Fibroblast of lung (primary cell): ENCODE measurements around the gene B4GAT1. TPM values are rescaled to one million over a fixed set of nuclear protein-coding genes. Genes with fewer than 3 reads are reported as not detected.

Experiments
- DNase-seq, 2 donors: peaks; one replicate each; pipeline versions ENCODE4 v3.0.0 to v3.0.0-alpha.2; 2010; ENCODE audit warnings: low read depth in 2 of 2
- H2AFZ ChIP-seq: 2 replicates; pipeline ENCODE4 v1.5.1; 2012; ENCODE audit warnings: low read length, control low read depth, inconsistent platforms
- H3K27ac ChIP-seq: 2 replicates; pipeline ENCODE4 v1.5.1; 2011; ENCODE audit warnings: low read length, control low read depth; ENCODE audit not compliant: insufficient read depth
- H3K27me3 ChIP-seq: 2 replicates; pipeline ENCODE4 v1.5.1; 2011; ENCODE audit warnings: mild to moderate bottlenecking, low read length; ENCODE audit not compliant: control insufficient read depth, insufficient read depth
- H3K36me3 ChIP-seq: 2 replicates; pipeline ENCODE4 v1.5.1; 2011; ENCODE audit warnings: low read length; ENCODE audit not compliant: control insufficient read depth, insufficient read depth
- H3K4me1 ChIP-seq: 2 replicates; pipeline ENCODE4 v1.5.1; 2011; ENCODE audit warnings: low read length; ENCODE audit not compliant: control insufficient read depth, insufficient read depth; ENCODE audit errors: extremely low read depth
- H3K4me2 ChIP-seq: 2 replicates; pipeline ENCODE4 v1.5.1; 2011; ENCODE audit warnings: low read length, control low read depth; ENCODE audit not compliant: insufficient read depth; ENCODE audit errors: extremely low read depth
- H3K4me3 ChIP-seq, 4 experiments: fragments of 200-600 bp in 1 of 4; sonication (generic) in 1 of 4; replicated peaks in 1 of 4; 2 replicates each; pipeline ENCODE4 v1.5.1; 2011 to 2016; ENCODE audit warnings: low read length in 4 of 4, low read depth in 3 of 4, mild to moderate bottlenecking in 3 of 4, control low read depth in 2 of 4, inconsistent platforms in 1 of 4, mixed read lengths in 1 of 4; ENCODE audit not compliant: insufficient read depth in 1 of 4; ENCODE audit errors: control extremely low read depth in 1 of 4
- H3K79me2 ChIP-seq: 2 replicates; pipeline ENCODE4 v1.5.1; 2012; ENCODE audit warnings: mild to moderate bottlenecking, low read length, inconsistent platforms; ENCODE audit not compliant: control insufficient read depth, insufficient read depth
- H3K9ac ChIP-seq: 2 replicates; pipeline ENCODE4 v1.5.1; 2011; ENCODE audit warnings: mild to moderate bottlenecking, low read length, control low read depth; ENCODE audit not compliant: insufficient read depth
- H3K9me3 ChIP-seq: 2 replicates; pipeline ENCODE4 v1.5.1; 2012; ENCODE audit warnings: low read depth, low read length; ENCODE audit not compliant: control insufficient read depth, insufficient read depth
- H4K20me1 ChIP-seq: 2 replicates; pipeline ENCODE4 v1.5.1; 2011; ENCODE audit warnings: low read length; ENCODE audit not compliant: control insufficient read depth, insufficient read depth; ENCODE audit errors: extremely low read depth
- CTCF ChIP-seq, 2 donors: IDR thresholded peaks in 1 of 2; conservative IDR thresholded peaks in 1 of 2; 1 replicate in 1 of 2; 2 replicates in 1 of 2; pipeline ENCODE4 v1.5.1; 2011 to 2012; ENCODE audit warnings: low read length in 2 of 2, control low read depth in 1 of 2, inconsistent platforms in 1 of 2, low read depth in 1 of 2, mild to moderate bottlenecking in 1 of 2
- EZH2 ChIP-seq: IDR thresholded peaks from 2 replicates; pipeline ENCODE4 v1.5.1; 2012; ENCODE audit warnings: low read length, control low read depth, mild to moderate bottlenecking; ENCODE audit errors: missing control alignments
- polyA plus RNA-seq, 2 donors: library from polyadenylated mRNA; depleted of rRNA in 1 of 2; stranded (reverse) in 1 of 2; unstranded in 1 of 2; fragments of >200 nt; gene quantifications; 2 replicates each; pipeline ENCODE4 v1.2.1, GENCODE V29; 2011 to 2012; ENCODE audit warnings: missing spikeins in 1 of 2
- total RNA-seq: library from RNA; depleted of rRNA; stranded (reverse); fragments of >200 nt; gene quantifications from 2 replicates; pipeline ENCODE4 v1.2.1, GENCODE V29; 2014

Gene B4GAT1
- total and polyA plus RNA-seq, 2 donors (not counting 1 experiment from before 2014, with no cell fraction given): 13.1 to 48.9 TPM

GRCh38 chr11:66327171-66328030 lies 20.0 kb downstream of the B4GAT1 start:
- no peaks in the 10 kb centered on the region for H3K27me3 ChIP-seq
- H3K4me3 ChIP-seq: no peak overlapping the region

GRCh38 chr11:66326261-66327111 lies 20.9 kb downstream of the B4GAT1 start:
- peaks cover 6% of the 10 kb centered on the region for H3K36me3 ChIP-seq
- peak overlapping the region; percentile 89 for H3K27ac ChIP-seq
- DNase-seq: peak; percentile 33 to 78
- H3K27me3 ChIP-seq: no peaks in the 10 kb centered on the region
- no peak overlapping the region for H3K4me2 ChIP-seq
- no peak overlapping the region for H3K4me3 ChIP-seq
- no peaks in the 10 kb centered on the region for H4K20me1 ChIP-seq
- peaks cover 48% of the 10 kb centered on the region for H3K4me1 ChIP-seq
- H3K9me3 ChIP-seq: no peaks in the 10 kb centered on the region
- TF ChIP-seq CTCF (conservative IDR thresholded peaks at IDR 0.05 in 1 of 2, IDR thresholded peaks at IDR 0.05 in 1 of 2; ENCODE audit: low read depth in 1 of 2, low read length in 2 of 2): no peak
- TF ChIP-seq EZH2: no peak
- no peaks in the 10 kb centered on the region for H3K79me2 ChIP-seq
- H2AFZ ChIP-seq: no peak overlapping the region
- H3K9ac ChIP-seq: peak overlapping the region; percentile 50

More at GRCh38 chr11:66327171-66328030, 20.0 kb downstream of the B4GAT1 start:
- DNase-seq: peak; percentile 65 to 67
- TF ChIP-seq CTCF (conservative IDR thresholded peaks at IDR 0.05 in 1 of 2, IDR thresholded peaks at IDR 0.05 in 1 of 2; ENCODE audit: low read depth in 1 of 2, low read length in 2 of 2): peak in 1 of 2 donors; percentile 9
- no peak for TF ChIP-seq EZH2
- Histone ChIP-seq H3K27ac (peak overlapping the region; percentile 89), H3K9ac (peak overlapping the region; percentile 50), H3K9me3 (no peaks in the 10 kb centered on the region), H3K4me1 (peaks cover 47% of the 10 kb centered on the region), H3K36me3 (peaks cover 15% of the 10 kb centered on the region), H4K20me1 (no peaks in the 10 kb centered on the region), H2AFZ (no peak overlapping the region), H3K79me2 (peaks cover under 1% of the 10 kb centered on the region), H3K4me2 (peak overlapping the region; percentile 1)

- Histone ChIP-seq H3K36me3 (no peaks in the 10 kb centered on the region), H3K79me2 (no peaks in the 10 kb centered on the region), H3K4me1 (peaks cover 48% of the 10 kb centered on the region), H3K27me3 (no peaks in the 10 kb centered on the region), H4K20me1 (no peaks in the 10 kb centered on the region), H3K4me3 (no peak overlapping the region), H3K9ac (no peak overlapping the region), H3K9me3 (no peaks in the 10 kb centered on the region), H3K4me2 (no peak overlapping the region), H3K27ac (peak overlapping the region; percentile 31), H2AFZ (no peak overlapping the region)
- no peak for TF ChIP-seq CTCF (conservative IDR thresholded peaks at IDR 0.05 in 1 of 2, IDR thresholded peaks at IDR 0.05 in 1 of 2; ENCODE audit: low read depth in 1 of 2, low read length in 2 of 2)
- no peak for TF ChIP-seq EZH2
- DNase-seq: peak in 1 of 2 donors; percentile 9
These were observed 22.2 kb downstream of the B4GAT1 start for GRCh38 chr11:66325263-66325671.
